CD4-positive, alpha-beta T cell treated with Interferon gamma for 1 hour (primary cell): Measurements from ENCODE around the gene SH3D21.

Experiments
- DNase-seq: peaks from one replicate; pipeline ENCODE4 v3.0.0-alpha.2; 2020

SH3D21 gene

GRCh38 chr1:36330940-36331339 is 24.8 kb downstream of the SH3D21 start:
- no peak for DNase-seq

GRCh38 chr1:36337830-36338229 is 31.7 kb downstream of the SH3D21 start:
- no peak for DNase-seq

- DNase-seq: no peak
Observed at GRCh38 chr1:36339215-36339614, 33.0 kb downstream of the SH3D21 start.

GRCh38 chr1:36339615-36340014 is 33.4 kb downstream of the SH3D21 start:
- no peak for DNase-seq

GRCh38 chr1:36341626-36342320 is 35.6 kb downstream of the SH3D21 start:
- DNase-seq: no peak

GRCh38 chr1:36342426-36343185 is 36.4 kb downstream of the SH3D21 start:
- DNase-seq: peak; percentile 57

- no peak for DNase-seq
Observed at GRCh38 chr1:36343651-36344394, 37.7 kb downstream of the SH3D21 start.

GRCh38 chr1:36344395-36344680 is 38.2 kb downstream of the SH3D21 start:
- no peak for DNase-seq

GRCh38 chr1:36345353-36345752 is 39.2 kb downstream of the SH3D21 start:
- DNase-seq: no peak

- DNase-seq: no peak
Observed at GRCh38 chr1:36346741-36347370, 40.7 kb downstream of the SH3D21 start.

GRCh38 chr1:36349241-36349671 is 43.1 kb downstream of the SH3D21 start:
- DNase-seq: peak; percentile 17

- no peak for DNase-seq
Observed at GRCh38 chr1:36349839-36350238, 43.7 kb downstream of the SH3D21 start.

GRCh38 chr1:36350659-36351226 is 44.6 kb downstream of the SH3D21 start:
- DNase-seq: peak; percentile 46

GRCh38 chr1:36351227-36351977 is 45.2 kb downstream of the SH3D21 start:
- DNase-seq: no peak

GRCh38 chr1:36352125-36352909 is 46.1 kb downstream of the SH3D21 start:
- no peak for DNase-seq

GRCh38 chr1:36352910-36353878 is 47.0 kb downstream of the SH3D21 start:
- DNase-seq: no peak

- DNase-seq: no peak
Observed at GRCh38 chr1:36354486-36354885, 48.3 kb downstream of the SH3D21 start.

GRCh38 chr1:36355811-36356210 is 49.6 kb downstream of the SH3D21 start:
- no peak for DNase-seq

GRCh38 chr1:36358514-36359084 is 52.4 kb downstream of the SH3D21 start:
- DNase-seq: no peak

- DNase-seq: no peak
Observed at GRCh38 chr1:36359383-36359782, 53.2 kb downstream of the SH3D21 start.
